GM12878 (cell line): ENCODE measurements around the gene POU2AF1. TPM values are rescaled to one million over a fixed set of nuclear protein-coding genes. Genes with fewer than 3 reads are reported as not detected.

Experiments
- ATAC-seq: fragments of 200-7000 bp; cut with Tn5 transposase; 3 replicates; pipeline ENCODE4 v1.9.1; 2020; ENCODE audit warnings: mild to moderate bottlenecking, moderate library complexity
- BruUV-seq: library from RNA; stranded (reverse); fragments of 400-500 nt; replicated peaks from 2 replicates; lab custom pipeline; 2021; lab: Mats Ljungman, UMichigan
- CTCF ChIA-PET: fragments of 300-600 bp; sonication (Branson Sonifier 250); formaldehyde crosslinking; extraction: SDS; loops from one replicate; lab custom pipeline; 2021; ENCODE audit warnings: inconsistent platforms; lab: Yijun Ruan, JAX
- POLR2A ChIA-PET: fragments of 350-600 bp; formaldehyde crosslinking; extraction: SDS; loops from one replicate; lab custom pipeline; 2021; ENCODE audit warnings: inconsistent platforms; lab: Charles Lee
- RAD21 ChIA-PET: fragments of 300-600 bp; sonication (Branson Sonifier 250); formaldehyde crosslinking; loops from one replicate; lab custom pipeline; 2023; ENCODE audit warnings: antibody characterized with exemption; ENCODE audit not compliant: unreplicated experiment; lab: Charles Lee
- SMC1A ChIA-PET: fragments of 300-600 bp; sonication (Branson Sonifier 250); formaldehyde crosslinking; loops from one replicate; lab custom pipeline; 2023; ENCODE audit not compliant: unreplicated experiment, uncharacterized antibody; lab: Charles Lee
- DNase-seq: peaks from one replicate; pipeline ENCODE4 v3.0.0-alpha.2; 2011; ENCODE audit warnings: low read depth, low spot score
- FAIRE-seq: peaks from 3 replicates; lab custom pipeline; 2011; peaks lifted over from hg19 to GRCh38; lab: Jason Lieb, UNC
- H2AFZ ChIP-seq: 2 replicates; pipeline ENCODE4 v1.6.0; 2011; ENCODE audit warnings: low read depth, low read length, control low read depth; ENCODE audit not compliant: control insufficient read depth
- H3K27ac ChIP-seq: 2 replicates; pipeline ENCODE4 v1.5.1; 2011; ENCODE audit warnings: control low read depth; ENCODE audit not compliant: control insufficient read depth, insufficient read depth
- H3K27me3 ChIP-seq, 2 experiments: replicated peaks in 1 of 2; 2 replicates each; pipeline versions ENCODE4 v1.6.0 to v1.6.1; 2011; ENCODE audit warnings: low read length in 1 of 2; ENCODE audit not compliant: control insufficient read depth in 2 of 2, insufficient read depth in 2 of 2
- H3K36me3 ChIP-seq, 2 experiments: 2 replicates each; pipeline ENCODE4 v1.5.1; 2011; ENCODE audit warnings: low read length in 1 of 2; ENCODE audit not compliant: control insufficient read depth in 2 of 2, insufficient read depth in 2 of 2
- H3K4me1 ChIP-seq: 2 replicates; pipeline ENCODE4 v1.6.1; 2011; ENCODE audit warnings: mild to moderate bottlenecking, low read length, moderate library complexity, mixed read lengths; ENCODE audit not compliant: control insufficient read depth, insufficient read depth
- H3K4me2 ChIP-seq: 2 replicates; pipeline ENCODE4 v1.6.0; 2011; ENCODE audit warnings: control low read depth; ENCODE audit not compliant: control insufficient read depth, insufficient read depth
- H3K4me3 ChIP-seq: fragments of 200-600 bp; sonication (generic); 2 replicates; pipeline ENCODE4 v1.5.1; 2016
- H3K79me2 ChIP-seq: 2 replicates; pipeline ENCODE4 v1.6.0; 2011; ENCODE audit warnings: low read length; ENCODE audit not compliant: control insufficient read depth, insufficient read depth
- H3K9ac ChIP-seq: 2 replicates; pipeline ENCODE4 v1.8.0; 2011; ENCODE audit warnings: low read length, control low read depth, mixed read lengths; ENCODE audit not compliant: control insufficient read depth, insufficient read depth
- H3K9me3 ChIP-seq: replicated peaks from 3 replicates; pipeline ENCODE4 v1.5.1; 2011; ENCODE audit warnings: mild to moderate bottlenecking, low read length; ENCODE audit not compliant: control insufficient read depth, insufficient read depth
- H4K20me1 ChIP-seq: 2 replicates; pipeline ENCODE4 v1.6.0; 2011; ENCODE audit not compliant: control insufficient read depth, insufficient read depth
- CREM ChIP-seq: IDR thresholded peaks from 2 replicates; pipeline ENCODE4 v1.6.1; 2014; ENCODE audit warnings: antibody characterized with exemption, low read depth
- SKIL ChIP-seq: fragments of 450-650 bp; IDR thresholded peaks from 2 replicates; pipeline ENCODE4 v1.6.1; 2017; ENCODE audit warnings: mild to moderate bottlenecking, low read depth, inconsistent platforms; ENCODE audit not compliant: poor library complexity, severe bottlenecking
- WGBS: methylation state at CpG from one replicate; pipeline ENCODE4 v1.1.6; 2016; ENCODE audit warnings: low lambda C conversion rate; ENCODE audit not compliant: insufficient replicate concordance, insufficient coverage; ENCODE audit errors: missing lambda C conversion rate; 5-methylcytosine and 5-hydroxymethylcytosine counted together
- in situ Hi-C: fragments of 300-500 bp; cut with MboI; formaldehyde crosslinking; loops from 9 replicates; pipeline ENCODE4 v1.14.3; 2018; ENCODE audit warnings: mixed read lengths
- intact Hi-C: fragments of 100-400 bp; cut with micrococcal nuclease; formaldehyde crosslinking; loops from one replicate; pipeline ENCODE4 v1.14.2; 2022; ENCODE audit not compliant: unreplicated experiment
- polyA plus RNA-seq, 11 experiments: library from polyadenylated mRNA; depleted of rRNA in 4 of 11; unstranded in 6 of 11; stranded (reverse) in 5 of 11; fragments of >200 nt; fragmentation: Nextera tagmentation in 4 of 11; fragmentation: Illumina TruSeq in 1 of 11; extraction: Ambion mirVana in 4 of 11; extraction: Trizol in 1 of 11; gene quantifications; 1 replicate in 1 of 11; 2 replicates in 10 of 11; pipeline versions ENCODE4 v1.2.1 to v1.2.3, GENCODE V29; 2011 to 2016; ENCODE audit warnings: inconsistent platforms in 2 of 11, missing spikeins in 2 of 11, low read depth in 1 of 11
- total RNA-seq, 4 experiments: library from RNA; depleted of rRNA in 3 of 4; stranded (reverse); fragments of >200 nt in 3 of 4; fragmentation: Illumina TruSeq in 1 of 4; extraction: Trizol in 1 of 4; gene quantifications; 2 replicates each; pipeline versions ENCODE4 v1.2.1 to v1.2.3, GENCODE V29; 2013 to 2021
- TF ChIP-seq, protein P1 (sequence below): IDR thresholded peaks from 2 replicates; pipeline ENCODE4 v1.6.1; 2012; ENCODE audit warnings: low read depth, low read length, improper control_type of control experiment
- TF ChIP-seq, protein P2 (sequence below): fragments of 150-350 bp; IDR thresholded peaks from 2 replicates; pipeline ENCODE4 v1.6.1; 2014; ENCODE audit warnings: mild to moderate bottlenecking, low read depth, low read length

The POU2AF1 gene
- total and polyA plus RNA-seq, 10 of the 15 experiments (the other 5 are each of a cell fraction or from before 2014, with no cell fraction given) = 13.1 to 169 (median 75.5) TPM

DNA sequence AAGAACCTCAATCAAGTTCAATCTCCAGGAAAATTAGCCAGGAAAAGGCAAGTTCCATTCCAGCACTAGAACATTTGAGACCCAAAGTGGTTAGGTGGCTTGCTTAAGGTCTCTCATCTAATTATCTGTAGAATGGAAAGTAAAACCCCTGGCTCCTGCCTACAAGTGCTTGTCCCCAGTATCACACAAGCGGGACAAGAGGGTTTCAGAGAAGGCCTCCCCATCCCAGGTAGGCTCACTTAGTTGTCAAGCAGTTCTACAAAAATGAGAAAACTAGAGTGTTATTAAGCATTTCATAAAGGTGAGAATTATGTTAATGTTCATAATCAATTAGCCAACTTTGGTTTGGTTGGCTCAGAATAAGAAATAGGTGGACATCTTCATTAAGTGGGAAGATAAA, 5.5 kb downstream of the POU2AF1 start:
- in situ Hi-C loops (loop anchor here (10.0 kb wide), 1 partner anchor 1419 kb away; no protein-coding TSS in a partner anchor), intact Hi-C loops (no loop called here)
- peak overlapping the region; percentile 97 for H3K27ac ChIP-seq
- ChIA-PET POLR2A (interaction anchor here (0.6 to 19.8 kb wide), 3 partner anchors 9 to 40 kb away, joined by 4 to 415 read pairs (median 6); no protein-coding TSS in a partner anchor), RAD21 (interaction anchor here (1.1 to 22.2 kb wide), 3 partner anchors 9 to 86 kb away, joined by 3 to 657 read pairs (median 4); no protein-coding TSS in a partner anchor), CTCF (interaction anchor here (0.8 to 9.1 kb wide), 5 partner anchors 44 to 928 kb away, joined by 3 to 181 read pairs (median 5); no protein-coding TSS in a partner anchor), SMC1A (interaction anchor here (1.1 to 32.6 kb wide), 3 partner anchors 10 to 44 kb away, joined by 3 to 972 read pairs (median 4); no protein-coding TSS in a partner anchor)
- H3K9ac ChIP-seq = peak overlapping the region; percentile 71
- H3K4me1 ChIP-seq = peaks cover 39% of the 10 kb centered on the region
- FAIRE-seq = no peak
- DNase-seq = no peak
- H3K36me3 ChIP-seq = peaks cover 0 to 7% of the 10 kb centered on the region in 2 experiments; a peak in 2 of 4 replicates
- no TSS peak for BruUV-seq
- 0% methylated on average over 1 of the region's 1 CpG for WGBS
- no peak overlapping the region for H2AFZ ChIP-seq
- no peaks in the 10 kb centered on the region for H3K27me3 ChIP-seq
- peak; percentile 12; the same call in 1 of the 3 replicates for ATAC-seq
- TF ChIP-seq CREM (no peak), SKIL (no peak)
- TF ChIP-seq, protein P1, sequence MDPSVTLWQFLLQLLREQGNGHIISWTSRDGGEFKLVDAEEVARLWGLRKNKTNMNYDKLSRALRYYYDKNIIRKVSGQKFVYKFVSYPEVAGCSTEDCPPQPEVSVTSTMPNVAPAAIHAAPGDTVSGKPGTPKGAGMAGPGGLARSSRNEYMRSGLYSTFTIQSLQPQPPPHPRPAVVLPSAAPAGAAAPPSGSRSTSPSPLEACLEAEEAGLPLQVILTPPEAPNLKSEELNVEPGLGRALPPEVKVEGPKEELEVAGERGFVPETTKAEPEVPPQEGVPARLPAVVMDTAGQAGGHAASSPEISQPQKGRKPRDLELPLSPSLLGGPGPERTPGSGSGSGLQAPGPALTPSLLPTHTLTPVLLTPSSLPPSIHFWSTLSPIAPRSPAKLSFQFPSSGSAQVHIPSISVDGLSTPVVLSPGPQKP = no peak
- TF ChIP-seq, protein P2, sequence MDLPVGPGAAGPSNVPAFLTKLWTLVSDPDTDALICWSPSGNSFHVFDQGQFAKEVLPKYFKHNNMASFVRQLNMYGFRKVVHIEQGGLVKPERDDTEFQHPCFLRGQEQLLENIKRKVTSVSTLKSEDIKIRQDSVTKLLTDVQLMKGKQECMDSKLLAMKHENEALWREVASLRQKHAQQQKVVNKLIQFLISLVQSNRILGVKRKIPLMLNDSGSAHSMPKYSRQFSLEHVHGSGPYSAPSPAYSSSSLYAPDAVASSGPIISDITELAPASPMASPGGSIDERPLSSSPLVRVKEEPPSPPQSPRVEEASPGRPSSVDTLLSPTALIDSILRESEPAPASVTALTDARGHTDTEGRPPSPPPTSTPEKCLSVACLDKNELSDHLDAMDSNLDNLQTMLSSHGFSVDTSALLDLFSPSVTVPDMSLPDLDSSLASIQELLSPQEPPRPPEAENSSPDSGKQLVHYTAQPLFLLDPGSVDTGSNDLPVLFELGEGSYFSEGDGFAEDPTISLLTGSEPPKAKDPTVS = no peak
- peaks cover 97% of the 10 kb centered on the region for H3K79me2 ChIP-seq
- H3K9me3 ChIP-seq = no peaks in the 10 kb centered on the region
- H4K20me1 ChIP-seq = no peaks in the 10 kb centered on the region
- peak overlapping the region; percentile 67 for H3K4me3 ChIP-seq
- H3K4me2 ChIP-seq = peak overlapping the region; percentile 87
